HepG2 (cell line): Measurements from ENCODE around the gene GPRC5D. TPM values are rescaled to one million over a fixed set of nuclear protein-coding genes. Genes with fewer than 3 reads are reported as not detected.

Experiments
- FOXK1 ChIP-seq: sonication (generic); formaldehyde crosslinking; IDR thresholded peaks from 2 replicates; pipeline ENCODE4 v1.4.0; 2020; ENCODE audit warnings: low read depth, missing genetic modification reagents, borderline replicate concordance
- HMGXB4 ChIP-seq, 2 experiments: sonication (generic) in 1 of 2; formaldehyde crosslinking in 1 of 2; IDR thresholded peaks; 2 replicates each; pipeline versions ENCODE4 v1.4.0 to v1.6.1; 2018 to 2020; ENCODE audit warnings: missing genetic modification reagents in 2 of 2, borderline replicate concordance in 1 of 2, low read depth in 1 of 2, mild to moderate bottlenecking in 1 of 2, missing biosample characterization in 1 of 2
- KDM2A ChIP-seq: sonication (generic); formaldehyde crosslinking; IDR thresholded peaks from 2 replicates; pipeline ENCODE4 v1.4.0; 2020; ENCODE audit warnings: low read depth, missing genetic modification reagents, borderline replicate concordance
- MZF1 ChIP-seq: sonication (generic); formaldehyde crosslinking; IDR thresholded peaks from 2 replicates; pipeline ENCODE4 v1.8.1; 2023; ENCODE audit warnings: mild to moderate bottlenecking, missing genetic modification reagents, borderline replicate concordance
- NKX3-1 ChIP-seq: sonication (generic); formaldehyde crosslinking; IDR thresholded peaks from 2 replicates; pipeline ENCODE4 v1.5.0; 2020; ENCODE audit warnings: missing genetic modification reagents
- ZFP91 ChIP-seq: sonication (generic); formaldehyde crosslinking; IDR thresholded peaks from 2 replicates; pipeline ENCODE4 v1.9.0; 2022; ENCODE audit warnings: missing genetic modification reagents, mild to moderate bottlenecking, borderline replicate concordance
- ZGPAT ChIP-seq: IDR thresholded peaks from 2 replicates; pipeline ENCODE4 v1.6.1; 2016; ENCODE audit warnings: mild to moderate bottlenecking
- ZNF558 ChIP-seq: sonication (generic); formaldehyde crosslinking; IDR thresholded peaks from 2 replicates; pipeline ENCODE4 v1.9.0; 2022; ENCODE audit warnings: mild to moderate bottlenecking, missing genetic modification reagents, borderline replicate concordance
- ZNF577 ChIP-seq: sonication (generic); formaldehyde crosslinking; IDR thresholded peaks from 2 replicates; pipeline ENCODE4 v1.4.0; 2020; ENCODE audit warnings: mild to moderate bottlenecking, low read depth, missing genetic modification reagents, borderline replicate concordance
- ZNF597 ChIP-seq: sonication (generic); formaldehyde crosslinking; IDR thresholded peaks from 2 replicates; pipeline ENCODE4 v1.5.0; 2020; ENCODE audit warnings: missing genetic modification reagents
- polyA plus RNA-seq, 8 experiments: library from polyadenylated mRNA; depleted of rRNA in 3 of 8; stranded (reverse) in 7 of 8; unstranded in 1 of 8; fragments of >200 nt; fragmentation: Illumina TruSeq in 4 of 8; extraction: Trizol in 4 of 8; gene quantifications; 2 replicates each; pipeline versions ENCODE4 v1.2.1 to v1.2.3, GENCODE V29; 2011 to 2016; ENCODE audit warnings: low read depth in 4 of 8, missing spikeins in 1 of 8, mixed read lengths in 1 of 8; ENCODE audit not compliant: insufficient read depth in 1 of 8
- total RNA-seq, 5 experiments: library from RNA; depleted of rRNA; stranded (reverse); fragments of >200 nt; fragmentation: Illumina TruSeq; extraction: Trizol; gene quantifications; 2 replicates each; pipeline ENCODE4 v1.2.3, GENCODE V29; 2016; ENCODE audit warnings: low read depth in 1 of 5
- TF ChIP-seq, protein P1 (sequence below): IDR thresholded peaks from 2 replicates; pipeline ENCODE4 v1.6.1; 2016; ENCODE audit warnings: low read depth
- TF ChIP-seq, protein P2 (sequence below): sonication (generic); formaldehyde crosslinking; IDR thresholded peaks from 2 replicates; pipeline ENCODE4 v1.8.0; 2022; ENCODE audit warnings: mild to moderate bottlenecking, missing genetic modification reagents, borderline replicate concordance
- TF ChIP-seq, protein P3 (sequence below): sonication (generic); formaldehyde crosslinking; IDR thresholded peaks from 2 replicates; pipeline ENCODE4 v1.5.0; 2020; ENCODE audit warnings: missing genetic modification reagents

The GPRC5D gene
- total and polyA plus RNA-seq, 2 of the 13 experiments (the other 11 are each of a cell fraction or from before 2014, with no cell fraction given), result not detected

DNA sequence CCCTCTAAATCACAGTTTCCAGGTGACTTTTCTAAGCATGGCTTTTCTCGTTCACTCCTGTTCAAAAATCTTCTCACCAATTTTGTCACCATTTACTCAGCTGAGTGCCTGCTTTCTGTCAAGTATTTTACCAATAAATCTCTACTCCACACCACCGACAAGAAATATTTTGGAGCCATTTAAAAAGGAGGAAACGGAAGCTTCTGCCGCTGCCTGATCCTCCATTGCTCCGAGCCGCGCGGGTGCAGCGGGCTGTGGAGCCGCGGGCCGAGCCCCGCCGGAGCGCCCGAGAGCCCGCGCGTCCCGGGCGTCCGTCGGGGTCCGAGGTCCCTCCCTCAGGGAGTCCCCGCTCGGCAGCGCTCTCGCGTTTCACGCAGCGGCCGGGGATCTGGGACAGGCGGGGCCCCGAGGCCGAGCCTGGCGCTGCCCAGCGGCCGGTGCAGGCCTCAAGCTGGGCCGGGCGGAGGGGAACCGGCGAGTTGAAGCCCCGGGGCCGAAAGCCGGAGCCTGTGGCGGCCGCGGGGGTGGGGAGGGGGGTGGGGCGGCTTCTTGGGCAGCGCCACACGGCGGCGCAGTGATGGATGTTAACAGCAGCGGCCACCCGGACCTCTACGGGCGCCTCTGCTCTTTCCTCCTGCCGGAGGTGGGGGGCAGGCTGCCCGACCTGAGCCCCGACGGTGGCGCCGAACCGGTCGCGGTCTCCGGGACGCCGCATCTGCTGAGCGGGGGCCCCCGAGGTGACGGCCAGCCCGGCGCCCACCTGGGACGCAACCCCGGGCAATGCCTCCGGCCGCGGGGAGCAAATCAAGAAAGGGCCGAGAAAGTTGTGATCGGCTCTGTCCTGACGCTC is 49.2 kb upstream of the GPRC5D start (continued):
- TF ChIP-seq, protein P1, sequence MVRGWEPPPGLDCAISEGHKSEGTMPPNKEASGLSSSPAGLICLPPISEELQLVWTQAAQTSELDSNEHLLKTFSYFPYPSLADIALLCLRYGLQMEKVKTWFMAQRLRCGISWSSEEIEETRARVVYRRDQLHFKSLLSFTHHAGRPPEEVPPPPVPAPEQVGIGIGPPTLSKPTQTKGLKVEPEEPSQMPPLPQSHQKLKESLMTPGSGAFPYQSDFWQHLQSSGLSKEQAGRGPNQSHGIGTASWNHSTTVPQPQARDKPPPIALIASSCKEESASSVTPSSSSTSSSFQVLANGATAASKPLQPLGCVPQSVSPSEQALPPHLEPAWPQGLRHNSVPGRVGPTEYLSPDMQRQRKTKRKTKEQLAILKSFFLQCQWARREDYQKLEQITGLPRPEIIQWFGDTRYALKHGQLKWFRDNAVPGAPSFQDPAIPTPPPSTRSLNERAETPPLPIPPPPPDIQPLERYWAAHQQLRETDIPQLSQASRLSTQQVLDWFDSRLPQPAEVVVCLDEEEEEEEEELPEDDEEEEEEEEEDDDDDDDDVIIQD (CRISPR knock-in tag), result no peak
- TF ChIP-seq ZFP91 (peak; percentile 19; the same call in 1 of the 2 replicates), ZNF558 (CRISPR knock-in tag) (no peak), MZF1 (CRISPR knock-in tag) (no peak), NKX3-1 (CRISPR knock-in tag) (no peak), HMGXB4 (CRISPR knock-in tag; IDR thresholded peaks at IDR 0.05; ENCODE audit: borderline replicate concordance in 1 of 2, low read depth in 1 of 2) (0 out of 4 replicates have a peak, but pooled peaks of 1 of the 2 experiments have one; percentile 50), ZGPAT (no peak), ZNF597 (CRISPR knock-in tag) (no peak), ZNF577 (CRISPR knock-in tag) (no peak), KDM2A (CRISPR knock-in tag) (0 out of 2 replicates have a peak, but pooled peaks have one; percentile 30), FOXK1 (CRISPR knock-in tag) (no peak)
- TF ChIP-seq, protein P2, sequence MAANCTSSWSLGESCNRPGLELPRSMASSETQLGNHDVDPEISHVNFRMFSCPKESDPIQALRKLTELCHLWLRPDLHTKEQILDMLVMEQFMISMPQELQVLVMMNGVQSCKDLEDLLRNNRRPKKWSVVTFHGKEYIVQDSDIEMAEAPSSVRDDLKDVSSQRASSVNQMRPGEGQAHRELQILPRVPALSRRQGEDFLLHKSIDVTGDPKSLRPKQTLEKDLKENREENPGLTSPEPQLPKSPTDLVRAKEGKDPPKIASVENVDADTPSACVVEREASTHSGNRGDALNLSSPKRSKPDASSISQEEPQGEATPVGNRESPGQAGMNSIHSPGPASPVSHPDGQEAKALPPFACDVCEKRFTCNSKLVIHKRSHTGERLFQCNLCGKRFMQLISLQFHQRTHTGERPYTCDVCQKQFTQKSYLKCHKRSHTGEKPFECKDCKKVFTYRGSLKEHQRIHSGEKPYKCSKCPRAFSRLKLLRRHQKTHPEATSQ, result no peak
- TF ChIP-seq, protein P3, sequence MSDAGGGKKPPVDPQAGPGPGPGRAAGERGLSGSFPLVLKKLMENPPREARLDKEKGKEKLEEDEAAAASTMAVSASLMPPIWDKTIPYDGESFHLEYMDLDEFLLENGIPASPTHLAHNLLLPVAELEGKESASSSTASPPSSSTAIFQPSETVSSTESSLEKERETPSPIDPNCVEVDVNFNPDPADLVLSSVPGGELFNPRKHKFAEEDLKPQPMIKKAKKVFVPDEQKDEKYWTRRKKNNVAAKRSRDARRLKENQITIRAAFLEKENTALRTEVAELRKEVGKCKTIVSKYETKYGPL (CRISPR knock-in tag), result no peak
